GM12872 (cell line): ENCODE measurements around the gene CPEB1.

Source experiments
- TF ChIP-seq, protein P1 (sequence below): IDR thresholded peaks from 3 replicates; pipeline ENCODE4 v1.5.1; 2011; ENCODE audit warnings: low read depth, mild to moderate bottlenecking, low read length, moderate library complexity; ENCODE audit not compliant: insufficient read depth

The CPEB1 gene

GRCh38 chr15:82575335-82575734, 71.8 kb downstream of the CPEB1 start:
- TF ChIP-seq, protein P1, sequence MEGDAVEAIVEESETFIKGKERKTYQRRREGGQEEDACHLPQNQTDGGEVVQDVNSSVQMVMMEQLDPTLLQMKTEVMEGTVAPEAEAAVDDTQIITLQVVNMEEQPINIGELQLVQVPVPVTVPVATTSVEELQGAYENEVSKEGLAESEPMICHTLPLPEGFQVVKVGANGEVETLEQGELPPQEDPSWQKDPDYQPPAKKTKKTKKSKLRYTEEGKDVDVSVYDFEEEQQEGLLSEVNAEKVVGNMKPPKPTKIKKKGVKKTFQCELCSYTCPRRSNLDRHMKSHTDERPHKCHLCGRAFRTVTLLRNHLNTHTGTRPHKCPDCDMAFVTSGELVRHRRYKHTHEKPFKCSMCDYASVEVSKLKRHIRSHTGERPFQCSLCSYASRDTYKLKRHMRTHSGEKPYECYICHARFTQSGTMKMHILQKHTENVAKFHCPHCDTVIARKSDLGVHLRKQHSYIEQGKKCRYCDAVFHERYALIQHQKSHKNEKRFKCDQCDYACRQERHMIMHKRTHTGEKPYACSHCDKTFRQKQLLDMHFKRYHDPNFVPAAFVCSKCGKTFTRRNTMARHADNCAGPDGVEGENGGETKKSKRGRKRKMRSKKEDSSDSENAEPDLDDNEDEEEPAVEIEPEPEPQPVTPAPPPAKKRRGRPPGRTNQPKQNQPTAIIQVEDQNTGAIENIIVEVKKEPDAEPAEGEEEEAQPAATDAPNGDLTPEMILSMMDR: no peak

DNA sequence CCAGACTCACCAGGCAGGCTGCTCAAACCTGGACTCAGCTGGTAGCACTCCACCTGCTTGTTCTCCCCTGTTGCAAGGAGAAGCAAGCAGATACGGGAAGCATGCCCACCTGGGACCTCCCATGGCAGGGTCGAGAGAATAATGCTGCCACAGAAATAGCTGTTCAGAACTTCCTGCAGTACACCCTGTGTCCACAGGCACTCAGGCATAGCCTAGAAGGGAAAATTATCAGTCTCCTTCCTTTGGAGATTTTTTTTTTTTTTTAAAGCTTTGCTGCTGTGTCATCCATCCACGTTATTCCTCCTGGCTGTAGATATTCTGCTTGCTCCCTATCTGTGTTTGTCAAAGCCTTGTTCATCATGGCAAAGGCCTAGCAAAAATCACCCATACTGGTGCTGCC, 74.2 kb downstream of the CPEB1 start:
- TF ChIP-seq, protein P1: no peak

DNA sequence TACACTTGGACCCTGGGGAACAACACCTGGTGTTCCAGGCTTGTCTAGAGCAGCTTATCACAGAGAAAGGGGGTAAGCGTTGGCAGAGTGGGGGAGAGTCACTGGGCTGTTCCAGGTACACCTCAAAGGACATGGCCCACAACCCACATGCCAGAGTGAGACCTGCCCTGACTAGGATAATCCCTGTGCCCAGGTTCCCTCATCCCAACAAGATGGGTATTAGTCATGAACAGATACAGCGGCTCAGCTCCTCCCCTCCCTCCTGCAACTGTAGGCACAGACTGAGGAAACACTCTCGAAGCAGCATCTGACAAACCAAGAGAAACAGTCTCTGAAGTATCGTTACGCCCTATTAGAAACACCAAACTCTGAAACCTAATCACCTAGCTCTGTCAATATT, 74.9 kb downstream of the CPEB1 start:
- TF ChIP-seq, protein P1: no peak

DNA sequence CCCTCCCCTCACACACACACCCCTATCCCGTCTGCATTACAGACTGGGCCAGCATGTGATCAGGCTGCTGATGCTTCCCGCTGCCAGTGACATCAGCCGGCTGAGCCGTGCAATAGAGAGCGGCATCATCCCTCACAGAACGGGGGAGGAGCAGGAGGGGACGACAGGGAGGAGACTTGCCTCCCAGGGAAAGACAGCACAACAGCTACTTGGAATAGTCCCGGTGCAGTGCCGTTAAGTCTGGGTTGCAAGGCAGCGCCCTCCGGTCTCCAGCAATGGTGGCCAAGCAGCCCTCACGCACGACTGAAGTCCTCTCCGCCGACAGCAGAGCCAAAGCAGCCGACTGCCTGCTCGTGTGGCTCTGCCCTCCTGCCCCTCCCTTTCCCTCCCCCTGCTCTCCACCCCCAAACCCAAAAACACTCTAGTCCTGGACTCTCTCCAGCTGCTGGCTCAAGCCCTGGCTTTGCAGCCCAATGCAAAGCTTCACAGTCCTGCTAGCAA, 75.4 kb downstream of the CPEB1 start:
- TF ChIP-seq, protein P1: no peak

- TF ChIP-seq, protein P1: no peak
Measured at GRCh38 chr15:82570721-82571508, 76.2 kb downstream of the CPEB1 start.

DNA sequence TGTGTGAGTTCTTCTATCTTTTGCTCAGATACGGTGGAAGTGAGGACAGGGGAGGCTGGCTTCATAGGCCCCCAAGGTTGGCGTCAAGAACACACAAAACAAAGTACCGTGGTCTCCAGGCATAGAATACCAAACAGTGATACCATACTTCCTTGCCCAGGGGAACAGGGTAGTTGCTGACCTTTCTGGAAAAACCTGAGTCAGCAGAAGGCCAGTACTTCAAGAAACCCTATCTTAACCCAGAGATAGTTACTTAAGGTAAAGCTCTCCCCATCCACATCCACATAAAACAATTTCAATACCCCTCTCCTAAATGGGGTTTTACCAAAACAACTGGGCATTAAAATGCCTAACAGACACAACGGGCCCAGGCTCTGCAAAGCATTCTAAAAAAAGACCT, 77.3 kb downstream of the CPEB1 start:
- TF ChIP-seq, protein P1: no peak

DNA sequence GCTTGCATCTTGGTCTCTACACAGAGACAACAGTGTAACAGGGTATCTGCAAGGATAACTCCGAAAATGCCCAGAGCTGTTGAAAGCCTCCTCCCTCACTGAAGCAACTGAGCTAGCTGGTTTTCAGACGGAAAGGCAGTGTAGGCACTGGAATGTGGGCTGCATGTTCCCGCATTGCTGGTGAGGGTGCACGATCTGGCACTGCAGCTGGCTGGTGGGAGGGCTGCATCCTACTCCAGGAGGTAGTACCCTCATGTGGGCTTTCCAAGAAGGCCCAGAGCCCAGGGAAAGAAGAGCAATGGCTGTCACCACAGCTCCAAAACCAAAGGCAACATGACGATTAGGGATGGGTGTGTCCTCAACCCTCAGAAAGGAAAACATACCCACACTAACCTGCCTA, 78.2 kb downstream of the CPEB1 start:
- TF ChIP-seq, protein P1: no peak
